ENCODE results near the gene EPHX1. TPM values are rescaled to one million over a fixed set of nuclear protein-coding genes. Genes with fewer than 3 reads are reported as not detected.

EPHX1 gene
- polyA plus RNA-seq, 2 of the 4 experiments (the other 2 are of a cell fraction): 150 to 252 TPM

- ChIA-PET POLR2A (no interaction called here), CTCF (interaction anchor here (0.9 to 11.6 kb wide), 8 partner anchors 9 to 377 kb away, joined by 3 to 69 read pairs (median 4); partner anchors contain the start of gene TMEM63A)
These were observed 42.6 kb downstream of the EPHX1 start for GRCh38 chr1:225852413-225853124.

DNA sequence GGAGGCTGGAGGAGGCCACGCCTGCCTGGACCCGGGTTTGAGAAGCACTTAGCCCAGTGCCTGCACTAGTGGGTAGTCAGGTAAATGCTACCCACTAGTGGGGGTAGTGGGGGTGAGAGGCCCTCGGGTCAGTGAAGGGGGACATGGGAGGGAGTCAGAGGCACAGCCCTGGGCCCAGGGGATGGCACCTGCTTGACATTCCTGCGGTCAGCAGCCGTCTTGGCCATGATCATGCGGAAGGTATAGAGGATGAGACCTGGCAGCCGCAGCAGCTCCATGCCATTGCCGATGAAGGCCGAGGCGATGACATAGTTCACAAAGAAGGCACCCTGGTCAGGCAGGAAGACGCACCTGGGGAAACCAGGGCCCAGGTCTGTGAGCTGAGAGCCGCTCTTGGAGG is 43.5 kb downstream of the EPHX1 start:
- FAIRE-seq: no peak

More at GRCh38 chr1:225852413-225853124, 42.6 kb downstream of the EPHX1 start:
- H3K4me1 ChIP-seq: no peaks in the 10 kb centered on the region
- H3K27ac ChIP-seq: no peak overlapping the region
- no peak for FAIRE-seq
- TF ChIP-seq SREBF2 (IDR thresholded peaks at IDR 0.05) (no peak), SMC3 (IDR thresholded peaks at IDR 0.05) (no peak), CEBPB (IDR thresholded peaks at IDR 0.05) (no peak), RNF2 (IDR thresholded peaks at IDR 0.05; ENCODE audit: borderline replicate concordance, low read depth) (no peak), CBX8 (IDR thresholded peaks at IDR 0.05) (no peak), EHMT2 (IDR thresholded peaks at IDR 0.05; ENCODE audit: low read depth) (no peak), ZFP36 (IDR thresholded peaks at IDR 0.05; ENCODE audit: borderline replicate concordance, partially characterized antibody) (no peak), JUNB (IDR thresholded peaks at IDR 0.05) (no peak), RAD21 (conservative IDR thresholded peaks at IDR 0.05 in 1 of 2, IDR thresholded peaks at IDR 0.05 in 1 of 2) (no peak), HOXB13 (CRISPR knock-in tag; IDR thresholded peaks at IDR 0.05; ENCODE audit: low read depth) (no peak), USF2 (IDR thresholded peaks at IDR 0.05) (no peak), E2F6 (IDR thresholded peaks at IDR 0.05; ENCODE audit: borderline replicate concordance, low read depth) (no peak), HOXB5 (CRISPR knock-in tag; IDR thresholded peaks at IDR 0.05) (no peak), HDAC2 (IDR thresholded peaks at IDR 0.05) (no peak)
- no peak for ATAC-seq
- WGBS (ENCODE audit: missing lambda C conversion rate): 88% methylated on average over 13 of the region's 13 CpGs
- no peak overlapping the region for H3K4me2 ChIP-seq
- no peak overlapping the region for H3K4me3 ChIP-seq
- no peak for DNase-seq (ENCODE audit: low read depth in 1 of 2, low spot score in 1 of 2)
- H3K9me3 ChIP-seq: no peaks in the 10 kb centered on the region

More for the DNA sequence above, 43.5 kb downstream of the EPHX1 start:
- WGBS (ENCODE audit: missing lambda C conversion rate): 89% methylated on average over 12 of the region's 12 CpGs
- Histone ChIP-seq H3K4me2 (no peak overlapping the region), H3K4me3 (no peak overlapping the region), H3K27ac (no peak overlapping the region), H3K4me1 (no peaks in the 10 kb centered on the region), H3K9me3 (no peaks in the 10 kb centered on the region)
- DNase-seq (ENCODE audit: low read depth in 1 of 2, low spot score in 1 of 2) (no peak), ATAC-seq (no peak)
- ChIA-PET POLR2A (no interaction called here), CTCF (interaction anchor here (0.5 to 11.6 kb wide), 4 partner anchors 107 to 378 kb away, joined by 3 to 69 read pairs (median 4); no protein-coding TSS in a partner anchor)
- TF ChIP-seq, protein P1, sequence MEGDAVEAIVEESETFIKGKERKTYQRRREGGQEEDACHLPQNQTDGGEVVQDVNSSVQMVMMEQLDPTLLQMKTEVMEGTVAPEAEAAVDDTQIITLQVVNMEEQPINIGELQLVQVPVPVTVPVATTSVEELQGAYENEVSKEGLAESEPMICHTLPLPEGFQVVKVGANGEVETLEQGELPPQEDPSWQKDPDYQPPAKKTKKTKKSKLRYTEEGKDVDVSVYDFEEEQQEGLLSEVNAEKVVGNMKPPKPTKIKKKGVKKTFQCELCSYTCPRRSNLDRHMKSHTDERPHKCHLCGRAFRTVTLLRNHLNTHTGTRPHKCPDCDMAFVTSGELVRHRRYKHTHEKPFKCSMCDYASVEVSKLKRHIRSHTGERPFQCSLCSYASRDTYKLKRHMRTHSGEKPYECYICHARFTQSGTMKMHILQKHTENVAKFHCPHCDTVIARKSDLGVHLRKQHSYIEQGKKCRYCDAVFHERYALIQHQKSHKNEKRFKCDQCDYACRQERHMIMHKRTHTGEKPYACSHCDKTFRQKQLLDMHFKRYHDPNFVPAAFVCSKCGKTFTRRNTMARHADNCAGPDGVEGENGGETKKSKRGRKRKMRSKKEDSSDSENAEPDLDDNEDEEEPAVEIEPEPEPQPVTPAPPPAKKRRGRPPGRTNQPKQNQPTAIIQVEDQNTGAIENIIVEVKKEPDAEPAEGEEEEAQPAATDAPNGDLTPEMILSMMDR (IDR thresholded peaks at IDR 0.05): no peak
- TF ChIP-seq HEYL (CRISPR knock-in tag; IDR thresholded peaks at IDR 0.05) (no peak), USF2 (IDR thresholded peaks at IDR 0.05) (no peak), FOSB (CRISPR knock-in tag; IDR thresholded peaks at IDR 0.05) (no peak)

All from A549 (cell line).